GM23248 (cell line): Measurements from ENCODE around the gene PDCD4. TPM values are rescaled to one million over a fixed set of nuclear protein-coding genes. Genes with fewer than 3 reads are reported as not detected.

ENCODE experiments used
- DNase-seq: peaks from one replicate; pipeline ENCODE4 v3.0.0-alpha.2; 2015
- H2AFZ ChIP-seq: fragments of 200-600 bp; sonication (generic); 2 replicates; pipeline ENCODE4 v1.6.1; 2016; ENCODE audit warnings: antibody characterized with exemption
- H3F3A ChIP-seq: fragments of 200-600 bp; sonication (generic); 2 replicates; pipeline ENCODE4 v1.6.1; 2016; ENCODE audit warnings: mild to moderate bottlenecking, antibody characterized with exemption, mixed run types; ENCODE audit not compliant: insufficient read depth
- H3K27ac ChIP-seq: fragments of 200-600 bp; sonication (generic); 2 replicates; pipeline ENCODE4 v1.5.1; 2016; ENCODE audit warnings: mild to moderate bottlenecking
- H3K27me3 ChIP-seq: fragments of 200-600 bp; sonication (generic); replicated peaks from 2 replicates; pipeline ENCODE4 v1.6.1; 2016; ENCODE audit warnings: mild to moderate bottlenecking; ENCODE audit not compliant: insufficient read depth
- H3K36me3 ChIP-seq: fragments of 200-600 bp; sonication (generic); 2 replicates; pipeline ENCODE4 v1.6.1; 2016; ENCODE audit warnings: low read depth, mild to moderate bottlenecking
- H3K4me1 ChIP-seq: fragments of 200-600 bp; sonication (generic); 2 replicates; pipeline ENCODE4 v1.6.1; 2016; ENCODE audit warnings: mild to moderate bottlenecking; ENCODE audit not compliant: insufficient read depth
- H3K4me2 ChIP-seq: fragments of 200-600 bp; sonication (generic); one replicate; pipeline ENCODE4 v1.6.1; 2016; ENCODE audit warnings: mild to moderate bottlenecking; ENCODE audit not compliant: unreplicated experiment
- H3K4me3 ChIP-seq: fragments of 200-600 bp; sonication (generic); 2 replicates; pipeline ENCODE4 v1.5.1; 2016; ENCODE audit warnings: mild to moderate bottlenecking
- H3K79me2 ChIP-seq: fragments of 200-600 bp; sonication (generic); 2 replicates; pipeline ENCODE4 v1.6.1; 2016; ENCODE audit warnings: mild to moderate bottlenecking; ENCODE audit not compliant: insufficient read depth
- H3K9ac ChIP-seq: fragments of 200-600 bp; sonication (generic); 2 replicates; pipeline ENCODE4 v1.6.1; 2016; ENCODE audit warnings: mild to moderate bottlenecking
- H3K9me2 ChIP-seq: fragments of 200-600 bp; sonication (generic); 2 replicates; pipeline ENCODE4 v1.6.1; 2016; ENCODE audit warnings: mixed run types, mild to moderate bottlenecking, moderate library complexity; ENCODE audit not compliant: insufficient read depth
- H3K9me3 ChIP-seq: fragments of 200-600 bp; sonication (generic); one replicate; pipeline ENCODE4 v1.6.1; 2017; ENCODE audit warnings: low read depth
- H4K20me1 ChIP-seq: fragments of 200-600 bp; sonication (generic); 2 replicates; pipeline ENCODE4 v1.6.0; 2016; ENCODE audit not compliant: insufficient read depth
- EZH2 ChIP-seq: fragments of 200-600 bp; sonication (generic); IDR thresholded peaks from 2 replicates; pipeline ENCODE4 v1.6.1; 2018; ENCODE audit warnings: antibody characterized with exemption, mild to moderate bottlenecking; ENCODE audit not compliant: insufficient read depth, poor library complexity, severe bottlenecking
- EZH2phosphoT487 ChIP-seq: fragments of 200-600 bp; sonication (generic); IDR thresholded peaks from 2 replicates; pipeline ENCODE4 v1.6.1; 2018; ENCODE audit warnings: antibody characterized with exemption, moderate library complexity, mild to moderate bottlenecking, low read depth; ENCODE audit not compliant: insufficient read depth
- WGBS, 2 experiments: methylation state at CpG; one replicate each; pipeline ENCODE4 v1.1.6; 2015 to 2017; ENCODE audit warnings: low lambda C conversion rate in 2 of 2, low coverage in 1 of 2; ENCODE audit errors: missing lambda C conversion rate in 2 of 2; 5-methylcytosine and 5-hydroxymethylcytosine counted together
- in situ Hi-C: fragments of 300-500 bp; cut with MboI; formaldehyde crosslinking; loops from 2 replicates; pipeline ENCODE4 v1.15.0; 2020
- polyA plus RNA-seq: library from polyadenylated mRNA; unstranded; fragments of >200 nt; fragmentation: Nextera tagmentation; extraction: Ambion mirVana; gene quantifications from 2 replicates; pipeline ENCODE4 v1.2.1, GENCODE V29; 2016
- total RNA-seq: library from RNA; depleted of rRNA; stranded (reverse); fragments of >200 nt; shearing (Covaris generic); gene quantifications from 2 replicates; pipeline ENCODE4 v1.2.3, GENCODE V29; 2014

PDCD4 gene
- total and polyA plus RNA-seq, 2 experiments from 2014 or later, result 49.9 to 175 TPM

GRCh38 chr10:110885932-110886674 lies 14.4 kb downstream of the PDCD4 start:
- H3K4me1 ChIP-seq, result no peaks in the 10 kb centered on the region
- H3K9me3 ChIP-seq, result no peaks in the 10 kb centered on the region
- no peak overlapping the region for H3K27ac ChIP-seq
- H3K9ac ChIP-seq, result no peak overlapping the region
- no peak overlapping the region for H2AFZ ChIP-seq
- peaks cover 1% of the 10 kb centered on the region; the same call in 1 of the 2 replicates for H3K79me2 ChIP-seq
- no peak overlapping the region for H3K4me3 ChIP-seq
- no peak overlapping the region for H3K4me2 ChIP-seq
- WGBS, 2 experiments, result 58% methylated on average over 5 of the region's 5 CpGs
- TF ChIP-seq EZH2phosphoT487, result no peak
- H3F3A ChIP-seq, result no peaks in the 10 kb centered on the region
- H4K20me1 ChIP-seq, result no peaks in the 10 kb centered on the region
- no peaks in the 10 kb centered on the region for H3K27me3 ChIP-seq
- in situ Hi-C loops, result loop anchor here (25.0 kb wide), 3 partner anchors 274 to 1251 kb away; partner anchors contain the start of gene SMNDC1
- peaks cover 81% of the 10 kb centered on the region for H3K36me3 ChIP-seq
- H3K9me2 ChIP-seq, result no peaks in the 10 kb centered on the region
- no peak for DNase-seq

- no peak overlapping the region for H2AFZ ChIP-seq
- H3K36me3 ChIP-seq, result peaks cover 67% of the 10 kb centered on the region
- H3K79me2 ChIP-seq, result no peaks in the 10 kb centered on the region
- no peak overlapping the region for H3K4me2 ChIP-seq
- no peaks in the 10 kb centered on the region for H3K9me2 ChIP-seq
- no peaks in the 10 kb centered on the region for H3K27me3 ChIP-seq
- 96 to 100% methylated on average over 1 of the region's 1 CpG for WGBS, 2 experiments
- H3K4me1 ChIP-seq, result no peaks in the 10 kb centered on the region
- no peaks in the 10 kb centered on the region for H3K9me3 ChIP-seq
- H4K20me1 ChIP-seq, result no peaks in the 10 kb centered on the region
- no peak overlapping the region for H3K27ac ChIP-seq
- DNase-seq, result no peak
- H3F3A ChIP-seq, result peaks cover 9% of the 10 kb centered on the region; the same call in 1 of the 2 replicates
- TF ChIP-seq EZH2 (no peak), EZH2phosphoT487 (no peak)
- H3K4me3 ChIP-seq, result no peak overlapping the region
- in situ Hi-C loops, result loop anchor here (25.0 kb wide), 3 partner anchors 275 to 1250 kb away; partner anchors contain the start of gene SMNDC1
- H3K9ac ChIP-seq, result no peak overlapping the region
These were observed 15.8 kb downstream of the PDCD4 start for GRCh38 chr10:110887560-110887959.

- H3K9me2 ChIP-seq, result no peaks in the 10 kb centered on the region
- H2AFZ ChIP-seq, result no peak overlapping the region
- no peaks in the 10 kb centered on the region for H3K79me2 ChIP-seq
- H3K4me3 ChIP-seq, result no peak overlapping the region
- DNase-seq, result no peak
- H3K9ac ChIP-seq, result no peak overlapping the region
- peaks cover 43% of the 10 kb centered on the region for H3K36me3 ChIP-seq
- peaks cover 13% of the 10 kb centered on the region; the same call in 1 of the 2 replicates for H3F3A ChIP-seq
- 86 to 92% methylated on average over 3 of the region's 3 CpGs for WGBS, 2 experiments
- no peaks in the 10 kb centered on the region for H4K20me1 ChIP-seq
- in situ Hi-C loops, result loop anchor here (25.0 kb wide), 3 partner anchors 280 to 1245 kb away; partner anchors contain the start of gene SMNDC1
- H3K27me3 ChIP-seq, result no peaks in the 10 kb centered on the region
- H3K9me3 ChIP-seq, result no peaks in the 10 kb centered on the region
- no peak overlapping the region for H3K4me2 ChIP-seq
- H3K4me1 ChIP-seq, result peaks cover 6% of the 10 kb centered on the region; the same call in 1 of the 2 replicates
- TF ChIP-seq EZH2 (no peak), EZH2phosphoT487 (no peak)
- H3K27ac ChIP-seq, result no peak overlapping the region
These were observed 21.0 kb downstream of the PDCD4 start for GRCh38 chr10:110892602-110893288.

GRCh38 chr10:110893559-110894179 lies 21.9 kb downstream of the PDCD4 start:
- Histone ChIP-seq H3K4me1 (peaks cover 15% of the 10 kb centered on the region), H3K9me2 (no peaks in the 10 kb centered on the region), H3K4me2 (no peak overlapping the region), H3K79me2 (no peaks in the 10 kb centered on the region), H3K9me3 (no peaks in the 10 kb centered on the region), H4K20me1 (no peaks in the 10 kb centered on the region), H3K27ac (no peak overlapping the region), H3K4me3 (no peak overlapping the region), H3K36me3 (peaks cover 34% of the 10 kb centered on the region), H3K9ac (no peak overlapping the region), H2AFZ (no peak overlapping the region), H3F3A (peaks cover 22% of the 10 kb centered on the region; the same call in 1 of the 2 replicates), H3K27me3 (no peaks in the 10 kb centered on the region)
- in situ Hi-C loops, result loop anchor here (25.0 kb wide), 3 partner anchors 281 to 1244 kb away; partner anchors contain the start of gene SMNDC1
- DNase-seq, result peak; percentile 72
- TF ChIP-seq EZH2 (no peak), EZH2phosphoT487 (no peak)
- 29 to 39% methylated on average over 4 of the region's 4 CpGs for WGBS, 2 experiments
